Left hindlimb (tissue), 1 donor: ENCODE measurements around the gene FCGR3A.

Experiments
- DNase-seq: peaks from one replicate; pipeline ENCODE4 v3.0.0-alpha.2; 2018

Gene FCGR3A

GRCh38 chr1:161499099-161500039 lies 50.2 kb downstream of the FCGR3A start:
- DNase-seq: no peak

GRCh38 chr1:161498646-161499045 lies 51.0 kb downstream of the FCGR3A start:
- no peak for DNase-seq

GRCh38 chr1:161497961-161498360 lies 51.7 kb downstream of the FCGR3A start:
- DNase-seq: no peak

DNA sequence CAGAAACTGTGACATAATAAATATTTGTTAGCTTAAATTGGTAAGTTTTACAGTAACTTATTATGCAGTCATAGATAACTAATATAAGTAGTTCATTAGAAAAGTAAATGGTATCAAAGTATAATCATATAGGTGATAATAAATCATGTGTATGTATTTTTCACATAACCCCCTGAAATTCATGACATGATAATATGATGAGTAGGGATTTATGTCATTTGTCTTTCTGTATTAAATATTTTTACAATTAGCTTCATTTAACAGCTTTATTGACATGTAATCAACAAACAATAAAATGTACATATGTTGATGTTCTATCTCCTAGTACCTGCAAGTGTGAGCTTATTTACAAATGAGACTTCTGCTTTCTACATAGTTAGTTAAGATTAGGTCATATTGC lies 54.1 kb downstream of the FCGR3A start:
- no peak for DNase-seq

DNA sequence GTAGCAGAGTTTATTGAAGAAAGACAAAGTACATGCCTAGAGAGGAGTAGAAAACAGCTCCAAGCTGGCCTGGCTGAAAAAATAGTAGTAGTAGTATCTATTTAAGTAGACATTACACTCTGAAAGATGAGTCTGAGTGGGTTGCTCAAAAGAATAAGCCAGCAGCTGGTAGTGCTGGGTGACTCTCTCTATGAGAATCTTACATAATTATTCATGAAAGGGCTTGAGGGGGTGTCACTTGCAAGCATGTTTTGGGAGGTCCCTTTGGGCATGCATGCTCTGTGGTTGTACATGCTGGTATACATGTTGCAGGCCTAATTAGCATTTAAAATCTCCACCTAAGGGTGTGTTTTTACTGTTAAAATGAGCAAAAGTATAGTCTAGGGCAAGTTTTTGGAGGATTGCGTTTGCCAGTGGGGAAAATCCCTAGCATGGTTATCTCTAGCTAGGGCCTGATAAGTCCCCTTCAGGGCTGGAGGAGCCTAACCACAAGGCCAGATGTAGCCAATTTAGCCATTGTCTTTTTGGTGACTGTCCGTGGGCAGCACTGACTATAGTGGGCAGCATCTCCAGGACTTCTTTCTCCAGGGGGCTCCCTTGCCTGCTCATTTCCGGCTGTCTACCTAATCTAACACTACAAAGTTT lies 55.4 kb downstream of the FCGR3A start:
- no peak for DNase-seq

GRCh38 chr1:161492827-161493226 lies 56.8 kb downstream of the FCGR3A start:
- DNase-seq: no peak
